ENCODE measurements around the gene TMEM255B. TPM values are rescaled to one million over a fixed set of nuclear protein-coding genes. Genes with fewer than 3 reads are reported as not detected.

TMEM255B gene
- total and polyA plus RNA-seq, 4 donors, result 6.0 to 19.6 (median 14.8) TPM

DNA sequence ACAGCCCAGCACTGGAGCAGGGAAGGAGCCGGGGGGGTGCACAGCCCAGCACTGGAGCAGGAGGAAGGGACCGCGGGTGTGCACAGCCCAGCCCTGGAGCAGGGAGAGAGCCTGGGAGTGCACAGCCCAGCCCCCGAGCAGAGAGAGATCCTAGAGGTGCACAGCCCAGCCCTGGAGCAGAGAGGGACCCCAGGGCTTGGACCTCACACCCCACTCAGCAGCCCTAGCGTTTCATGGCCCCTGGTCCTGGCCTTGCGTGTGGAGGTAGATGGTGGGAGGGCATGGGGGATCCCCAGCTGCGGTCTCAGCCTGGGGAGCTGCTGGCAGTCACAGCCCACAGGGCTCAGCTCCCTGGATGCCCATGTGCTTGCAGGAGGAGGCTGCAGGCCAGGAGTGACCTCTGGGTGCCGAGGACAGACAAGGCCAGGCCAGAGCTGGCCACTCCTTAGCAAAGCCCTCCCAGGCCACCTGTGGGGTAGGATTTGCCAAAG lies 79.7 kb downstream of the TMEM255B start:
- H3K9me3 ChIP-seq (ENCODE audit: control insufficient read depth in 4 of 4, insufficient read depth in 3 of 4, low read length in 3 of 4), result no peaks in the 10 kb centered on the region
- ATAC-seq (ENCODE audit: insufficient read depth, low FRiP score) (no peak), DNase-seq (no peak)
- TF ChIP-seq, protein P1, sequence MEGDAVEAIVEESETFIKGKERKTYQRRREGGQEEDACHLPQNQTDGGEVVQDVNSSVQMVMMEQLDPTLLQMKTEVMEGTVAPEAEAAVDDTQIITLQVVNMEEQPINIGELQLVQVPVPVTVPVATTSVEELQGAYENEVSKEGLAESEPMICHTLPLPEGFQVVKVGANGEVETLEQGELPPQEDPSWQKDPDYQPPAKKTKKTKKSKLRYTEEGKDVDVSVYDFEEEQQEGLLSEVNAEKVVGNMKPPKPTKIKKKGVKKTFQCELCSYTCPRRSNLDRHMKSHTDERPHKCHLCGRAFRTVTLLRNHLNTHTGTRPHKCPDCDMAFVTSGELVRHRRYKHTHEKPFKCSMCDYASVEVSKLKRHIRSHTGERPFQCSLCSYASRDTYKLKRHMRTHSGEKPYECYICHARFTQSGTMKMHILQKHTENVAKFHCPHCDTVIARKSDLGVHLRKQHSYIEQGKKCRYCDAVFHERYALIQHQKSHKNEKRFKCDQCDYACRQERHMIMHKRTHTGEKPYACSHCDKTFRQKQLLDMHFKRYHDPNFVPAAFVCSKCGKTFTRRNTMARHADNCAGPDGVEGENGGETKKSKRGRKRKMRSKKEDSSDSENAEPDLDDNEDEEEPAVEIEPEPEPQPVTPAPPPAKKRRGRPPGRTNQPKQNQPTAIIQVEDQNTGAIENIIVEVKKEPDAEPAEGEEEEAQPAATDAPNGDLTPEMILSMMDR (IDR thresholded peaks at IDR 0.05; ENCODE audit: control extremely low read depth, extremely low read depth), result no peak
- no peak overlapping the region for H3K4me3 ChIP-seq
- H3K27ac ChIP-seq (ENCODE audit: low read depth in 1 of 2, low read length in 1 of 2), result peak overlapping the region in 1 of 2 donors; percentile 22
- H3K36me3 ChIP-seq (ENCODE audit: control insufficient read depth in 4 of 4, insufficient read depth in 4 of 4, low read length in 4 of 4), result peaks cover 0 to 22% (median 0%) of the 10 kb centered on the region in 4 donors
- WGBS, 2 donors, result 82 to 87% methylated on average over 8 of the region's 8 CpGs
- peaks cover 3 to 29% (median 10%) of the 10 kb centered on the region in 5 donors for H3K4me1 ChIP-seq (ENCODE audit: control insufficient read depth in 5 of 5, insufficient read depth in 5 of 5, low read length in 5 of 5)
- no peak overlapping the region for H3K9ac ChIP-seq (ENCODE audit: insufficient read depth in 1 of 2, low read length in 2 of 2)
- H3K27me3 ChIP-seq (ENCODE audit: control insufficient read depth in 3 of 3, insufficient read depth in 3 of 3, low read length in 2 of 3), result no peaks in the 10 kb centered on the region

DNA sequence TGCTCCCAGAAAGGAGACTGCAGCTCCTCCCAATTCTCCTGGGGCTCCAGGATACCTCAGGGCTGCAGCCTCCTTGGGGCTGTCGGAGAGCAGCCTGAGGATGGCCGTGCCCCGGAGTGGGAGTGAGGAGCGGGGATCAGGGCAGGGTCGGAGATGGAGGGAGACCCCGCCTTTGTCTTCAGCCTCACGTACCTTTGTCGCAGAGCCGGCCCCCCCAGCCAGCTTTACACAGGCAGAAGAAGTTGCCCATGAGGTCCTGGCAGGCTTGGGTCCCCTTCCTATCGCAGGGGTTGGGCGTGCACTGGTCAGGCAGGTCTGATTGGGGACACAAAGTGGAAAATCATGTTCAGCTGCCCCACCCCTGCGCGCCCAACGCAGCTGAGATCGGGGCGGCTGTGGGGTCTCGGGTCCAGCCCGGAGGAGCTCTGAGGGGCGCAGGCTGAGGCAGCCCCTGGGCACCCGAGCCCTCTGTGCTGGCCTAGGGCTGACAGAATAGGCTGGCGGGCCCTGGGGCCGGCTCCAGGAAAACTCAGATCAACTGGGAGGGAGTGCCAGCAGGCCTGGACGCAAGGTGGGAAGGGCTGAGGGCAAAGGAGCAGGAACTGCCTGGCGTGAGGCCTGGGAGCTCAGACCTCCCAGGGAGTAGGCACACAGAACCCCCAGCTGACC lies 80.6 kb downstream of the TMEM255B start:
- WGBS, 2 donors, result 74 to 86% methylated on average over 22 to 24 of the region's 24 CpGs
- H3K9me3 ChIP-seq (ENCODE audit: control insufficient read depth in 4 of 4, insufficient read depth in 3 of 4, low read length in 3 of 4), result no peaks in the 10 kb centered on the region
- DNase-seq, result no peak
- H3K27me3 ChIP-seq (ENCODE audit: control insufficient read depth in 3 of 3, insufficient read depth in 3 of 3, low read length in 2 of 3), result no peaks in the 10 kb centered on the region
- ATAC-seq (ENCODE audit: insufficient read depth, low FRiP score), result no peak
- H3K27ac ChIP-seq (ENCODE audit: low read depth in 1 of 2, low read length in 1 of 2), result peak overlapping the region in 1 of 2 donors; percentile 21
- H3K4me3 ChIP-seq, result no peak overlapping the region
- TF ChIP-seq, protein P1 (IDR thresholded peaks at IDR 0.05; ENCODE audit: control extremely low read depth, extremely low read depth), result no peak
- peaks cover 0 to 17% (median 0%) of the 10 kb centered on the region in 4 donors for H3K36me3 ChIP-seq (ENCODE audit: control insufficient read depth in 4 of 4, insufficient read depth in 4 of 4, low read length in 4 of 4)
- peaks cover 3 to 29% (median 10%) of the 10 kb centered on the region in 5 donors for H3K4me1 ChIP-seq (ENCODE audit: control insufficient read depth in 5 of 5, insufficient read depth in 5 of 5, low read length in 5 of 5)
- H3K9ac ChIP-seq (ENCODE audit: insufficient read depth in 1 of 2, low read length in 2 of 2), result no peak overlapping the region

DNA sequence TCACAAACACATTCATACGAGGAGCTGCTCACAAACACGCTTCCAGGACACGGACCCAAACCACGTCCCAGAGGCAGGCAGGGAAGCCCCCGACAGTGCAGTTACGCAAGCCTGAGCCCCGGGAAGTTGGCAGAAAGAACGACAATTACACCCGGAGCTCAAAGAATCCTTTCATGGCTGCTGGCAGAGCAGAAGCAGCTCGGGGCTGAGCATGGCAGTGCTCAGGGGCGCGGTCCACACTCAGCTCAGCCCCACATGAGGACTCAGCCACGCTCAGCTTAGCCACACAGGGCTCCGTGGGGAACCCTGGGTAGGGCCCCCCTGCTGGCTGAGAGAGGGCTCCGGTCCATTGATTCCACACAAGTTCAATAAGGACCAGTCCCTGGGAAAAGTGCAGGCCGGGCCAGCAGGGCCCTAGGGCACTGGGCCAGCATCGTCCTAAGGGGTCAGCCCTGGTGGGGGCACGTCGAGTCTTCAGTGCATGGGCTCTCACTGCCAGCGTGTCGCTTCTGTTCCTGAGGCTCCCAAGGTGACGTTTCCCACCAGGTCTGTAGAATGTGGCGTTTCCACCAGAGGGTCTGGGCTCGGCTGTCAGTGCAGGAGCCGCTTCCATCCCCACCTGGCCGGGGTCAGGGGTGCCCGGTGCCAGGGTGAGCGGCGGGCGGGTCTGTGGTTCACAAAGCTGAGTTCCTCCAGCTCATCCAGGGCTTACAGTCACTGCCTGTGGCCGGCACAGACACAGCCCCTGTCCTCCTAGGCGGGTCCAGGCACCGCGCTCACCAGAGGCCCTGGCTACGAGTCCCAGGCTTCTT lies 81.7 kb downstream of the TMEM255B start:
- peaks cover 0 to 12% (median 0%) of the 10 kb centered on the region in 4 donors for H3K36me3 ChIP-seq (ENCODE audit: control insufficient read depth in 4 of 4, insufficient read depth in 4 of 4, low read length in 4 of 4)
- H3K9ac ChIP-seq (ENCODE audit: insufficient read depth in 1 of 2, low read length in 2 of 2), result peak overlapping the region in 1 of 2 donors; percentile 11
- TF ChIP-seq, protein P1 (IDR thresholded peaks at IDR 0.05; ENCODE audit: control extremely low read depth, extremely low read depth), result no peak
- ATAC-seq (ENCODE audit: insufficient read depth, low FRiP score) (no peak), DNase-seq (peak; percentile 77 to 86 (median 79))
- H3K9me3 ChIP-seq (ENCODE audit: control insufficient read depth in 4 of 4, insufficient read depth in 3 of 4, low read length in 3 of 4), result no peaks in the 10 kb centered on the region
- H3K4me3 ChIP-seq, result no peak overlapping the region
- H3K4me1 ChIP-seq (ENCODE audit: control insufficient read depth in 5 of 5, insufficient read depth in 5 of 5, low read length in 5 of 5), result peaks cover 3 to 29% (median 10%) of the 10 kb centered on the region in 5 donors
- H3K27ac ChIP-seq (ENCODE audit: low read depth in 1 of 2, low read length in 1 of 2), result no peak overlapping the region
- H3K27me3 ChIP-seq (ENCODE audit: control insufficient read depth in 3 of 3, insufficient read depth in 3 of 3, low read length in 2 of 3), result no peaks in the 10 kb centered on the region
- 70 to 78% methylated on average over 35 of the region's 35 CpGs for WGBS, 2 donors
